Mucosa of descending colon (tissue), 3 donors: ENCODE results near the gene FCGR2B. TPM values are rescaled to one million over a fixed set of nuclear protein-coding genes. Genes with fewer than 3 reads are reported as not detected.
"Not testable (repeated sequence)": the region's sequence is repeated elsewhere in the genome, so short reads cannot be mapped to it uniquely, and the experiment has no call there.

Source experiments
- ATAC-seq: fragments of 200-7000 bp; cut with Tn5 transposase; one replicate; pipeline ENCODE4 v1.9.1; 2020; ENCODE audit warnings: mild to moderate bottlenecking, moderate library complexity
- DNase-seq, 3 donors: peaks; one replicate each; pipeline ENCODE4 v3.0.0-alpha.2; 2020
- H3K36me3 ChIP-seq: fragments of 200-600 bp; one replicate; pipeline ENCODE4 v1.8.0; 2021; ENCODE audit warnings: low read depth, mild to moderate bottlenecking
- H3K4me1 ChIP-seq: fragments of 200-600 bp; one replicate; pipeline ENCODE4 v1.8.0; 2021; ENCODE audit warnings: low read depth, mild to moderate bottlenecking
- H3K4me3 ChIP-seq: fragments of 200-600 bp; one replicate; pipeline ENCODE4 v1.8.0; 2021; ENCODE audit warnings: mild to moderate bottlenecking
- H3K9me3 ChIP-seq: fragments of 200-600 bp; one replicate; pipeline ENCODE4 v1.8.0; 2021; ENCODE audit warnings: mild to moderate bottlenecking
- intact Hi-C, 2 donors: fragments of 100-400 bp; cut with DNase I in 1 of 2; cut with micrococcal nuclease in 1 of 2; formaldehyde crosslinking; loops; one replicate each; pipeline versions ENCODE4 v1.11.0 to v1.11.1; 2022; cut with DNase I, micrococcal nuclease
- long read RNA-seq, 2 donors: library from polyadenylated mRNA; unstranded; transcript quantifications; one replicate each; pipeline ENCODE4 v2.0.0, GENCODE V29; 2019 to 2021
- total RNA-seq, 3 donors: library from RNA; stranded (reverse); fragmentation: NEBNext Ultra II Directional in 2 of 3; extraction: Animal tissue kit (Norgen Biotek cat#: 25700) in 2 of 3; gene quantifications; one replicate each; pipeline versions ENCODE4 v1.2.1 to v1.2.4, GENCODE V29; 2021 to 2023
- donor health status: DM: no; HTN: no; CAD: no; lungs with moderate emphysema.
- donor health status: DM: no; HTN: no; CAD: no.
- donor health status: DM: no; HTN: yes; CAD: no.

Gene FCGR2B
- 10 to 100 TPM in 2 of 3 donors, 1 to 10 TPM in 1; 5.1 to 18.7 (median 14.8) TPM for total RNA-seq
- long read RNA-seq, donor 1, partial matches to known transcripts, result 1 of 5 reads
- long read RNA-seq, donor 1, other reads (novel, unspliced or antisense), result 2 of 5 reads
- long read RNA-seq, donor 2, partial matches to known transcripts, result 0 of 3 reads
- long read RNA-seq, donor 2, other reads (novel, unspliced or antisense), result 0 of 3 reads

- intact Hi-C loops, DNase-seq: not testable (repeated sequence)
- ATAC-seq, result peak; percentile 60
Observed at GRCh38 chr1:161662684-161663339, at the start of gene FCGR2B. Gene FCGR2B, plus strand, starts transcription at chr1:161663143. Its CDS starts 99 bp downstream, at chr1:161663242.

GRCh38 chr1:161616417-161616816, 46.5 kb upstream of the FCGR2B start:
- intact Hi-C loops, H3K4me3 ChIP-seq, H3K36me3 ChIP-seq, H3K9me3 ChIP-seq, H3K4me1 ChIP-seq, ATAC-seq, DNase-seq: not testable (repeated sequence)

More at GRCh38 chr1:161662684-161663339, at the start of gene FCGR2B:
- H3K36me3 ChIP-seq, H3K4me3 ChIP-seq, H3K9me3 ChIP-seq, H3K4me1 ChIP-seq: not testable (repeated sequence)

GRCh38 chr1:161618517-161618916, 44.4 kb upstream of the FCGR2B start:
- H3K4me1 ChIP-seq, H3K9me3 ChIP-seq, intact Hi-C loops, DNase-seq, H3K4me3 ChIP-seq, H3K36me3 ChIP-seq, ATAC-seq: not testable (repeated sequence)

- intact Hi-C loops, H3K4me1 ChIP-seq, H3K36me3 ChIP-seq, ATAC-seq, H3K4me3 ChIP-seq, DNase-seq, H3K9me3 ChIP-seq: not testable (repeated sequence)
Observed at GRCh38 chr1:161620399-161620798, 42.5 kb upstream of the FCGR2B start.

GRCh38 chr1:161621181-161622000, 41.6 kb upstream of the FCGR2B start:
- ATAC-seq (peak; percentile 54), DNase-seq (peak; percentile 44 to 65 (median 55))
- H3K4me3 ChIP-seq, H3K36me3 ChIP-seq, H3K4me1 ChIP-seq, intact Hi-C loops, H3K9me3 ChIP-seq: not testable (repeated sequence)

GRCh38 chr1:161622054-161622453, 40.9 kb upstream of the FCGR2B start:
- DNase-seq, result peak in 1 of 3 donors; percentile 7
- intact Hi-C loops, H3K4me3 ChIP-seq, H3K36me3 ChIP-seq, H3K9me3 ChIP-seq, H3K4me1 ChIP-seq: not testable (repeated sequence)
- ATAC-seq, result peak; percentile 65

- peak; percentile 22 for ATAC-seq
- H3K9me3 ChIP-seq, H3K4me3 ChIP-seq, DNase-seq, H3K36me3 ChIP-seq, H3K4me1 ChIP-seq, intact Hi-C loops: not testable (repeated sequence)
Observed at GRCh38 chr1:161623401-161624051, 39.4 kb upstream of the FCGR2B start.

- H3K4me1 ChIP-seq, H3K4me3 ChIP-seq, intact Hi-C loops, H3K9me3 ChIP-seq, H3K36me3 ChIP-seq, ATAC-seq, DNase-seq: not testable (repeated sequence)
Observed at GRCh38 chr1:161624605-161625004, 38.3 kb upstream of the FCGR2B start.

- intact Hi-C loops, H3K4me1 ChIP-seq, H3K4me3 ChIP-seq, H3K9me3 ChIP-seq, DNase-seq, H3K36me3 ChIP-seq: not testable (repeated sequence)
- peak; percentile 46 for ATAC-seq
Observed at GRCh38 chr1:161626445-161627146, 36.3 kb upstream of the FCGR2B start.

GRCh38 chr1:161630128-161630742, 32.7 kb upstream of the FCGR2B start:
- DNase-seq, H3K36me3 ChIP-seq, intact Hi-C loops, H3K9me3 ChIP-seq, H3K4me1 ChIP-seq, H3K4me3 ChIP-seq: not testable (repeated sequence)
- peak; percentile 13 for ATAC-seq
